GM18526 (cell line): Measurements from ENCODE around the gene ASAH2.

ENCODE experiments used
- POLR2A ChIP-seq: IDR thresholded peaks from 3 replicates; pipeline ENCODE4 v1.6.1; 2011; ENCODE audit not compliant: insufficient read length; ENCODE audit errors: extremely low read depth

Gene ASAH2

GRCh38 chr10:50226610-50227009 lies 24.7 kb downstream of the ASAH2 start:
- TF ChIP-seq POLR2A, result no peak

GRCh38 chr10:50224330-50224952 lies 26.9 kb downstream of the ASAH2 start:
- TF ChIP-seq POLR2A, result no peak

- TF ChIP-seq POLR2A, result no peak
Measured at GRCh38 chr10:50222199-50222598, 29.1 kb downstream of the ASAH2 start.

DNA sequence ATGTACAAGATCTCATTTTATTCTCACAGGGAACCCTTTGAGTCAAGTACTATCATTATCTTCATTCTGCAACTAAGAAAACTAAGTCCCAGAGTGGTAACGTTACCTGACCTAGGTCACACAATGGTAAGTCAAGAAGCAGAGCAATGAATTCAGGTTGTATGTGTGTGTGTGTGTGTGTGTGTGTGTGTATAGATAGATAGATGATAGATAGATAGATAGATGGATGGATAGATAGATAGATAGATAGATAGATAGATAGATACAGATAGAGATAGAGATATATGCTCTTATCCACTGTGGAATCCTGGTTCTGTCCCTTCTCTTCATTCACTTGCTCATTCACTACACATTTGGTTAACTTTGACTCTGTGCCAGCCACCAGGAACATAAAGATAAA lies 29.8 kb downstream of the ASAH2 start:
- no peak for TF ChIP-seq POLR2A

DNA sequence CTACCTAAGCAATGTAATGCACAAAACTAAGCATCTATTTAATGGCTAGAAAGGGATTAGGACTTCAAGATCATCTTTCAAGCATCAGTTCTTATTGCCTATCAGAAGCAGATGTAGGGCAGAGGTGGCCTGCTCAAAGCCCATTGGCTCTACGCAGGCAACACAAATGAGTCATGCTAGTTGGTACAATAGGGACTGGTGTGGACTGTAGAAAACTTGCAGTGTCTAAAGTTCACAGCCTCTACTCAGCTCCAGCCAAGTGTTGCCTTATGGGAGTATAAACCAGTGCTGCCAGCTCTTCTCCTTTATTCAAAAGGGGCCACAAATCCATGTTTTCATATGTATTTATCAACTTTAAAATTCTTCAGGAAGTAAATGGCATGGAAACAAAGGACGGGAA lies 31.7 kb downstream of the ASAH2 start:
- no peak for TF ChIP-seq POLR2A

DNA sequence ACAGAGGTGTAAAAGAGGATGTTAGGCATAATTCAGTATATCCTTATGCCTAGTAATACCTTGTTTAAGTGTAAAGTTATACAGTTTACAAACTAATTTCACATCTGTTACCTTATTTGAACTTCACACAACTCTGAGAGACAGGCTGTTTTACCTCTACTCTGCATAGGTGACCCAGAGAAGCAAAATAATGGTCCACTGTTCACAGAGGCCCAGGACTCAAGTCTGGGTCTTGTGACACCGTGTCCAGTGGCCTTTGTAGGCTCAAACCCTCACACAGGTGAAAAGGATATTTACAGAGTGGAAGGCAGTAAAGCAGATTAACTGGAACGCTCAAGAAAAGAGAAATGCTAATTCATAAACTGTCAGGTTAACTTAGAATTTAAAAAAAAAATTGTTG lies 32.1 kb downstream of the ASAH2 start:
- no peak for TF ChIP-seq POLR2A

DNA sequence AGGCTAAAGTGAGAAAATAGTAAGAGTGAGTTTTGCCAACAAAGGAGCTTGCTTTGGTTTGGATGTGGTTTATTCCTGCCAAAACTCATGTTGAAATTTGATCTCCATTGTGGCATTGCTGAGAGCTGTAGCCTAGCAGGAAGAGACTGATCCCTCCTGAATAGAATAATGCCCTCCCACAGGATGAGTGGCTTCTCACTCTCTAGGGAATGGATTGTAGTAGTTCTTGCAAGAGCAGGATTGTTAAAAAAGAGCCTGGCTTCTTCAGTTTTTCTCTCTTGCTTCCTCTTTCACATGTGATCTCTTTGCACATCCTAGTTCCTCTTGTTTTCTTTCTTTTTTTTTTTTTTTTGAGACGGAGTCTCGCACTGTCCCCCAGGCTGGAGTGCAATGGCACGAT lies 34.4 kb downstream of the ASAH2 start:
- no peak for TF ChIP-seq POLR2A

GRCh38 chr10:50216418-50216817 lies 34.9 kb downstream of the ASAH2 start:
- TF ChIP-seq POLR2A, result no peak

- no peak for TF ChIP-seq POLR2A
Measured at GRCh38 chr10:50211670-50212069, 39.6 kb downstream of the ASAH2 start.

- TF ChIP-seq POLR2A, result no peak
Measured at GRCh38 chr10:50210876-50211275, 40.4 kb downstream of the ASAH2 start.
